Activated CD8-positive, alpha-beta T cell treated with anti-CD3 and anti-CD28 coated beads for 36 hours (primary cell): ENCODE results near the gene SH3PXD2B. TPM values are rescaled to one million over a fixed set of nuclear protein-coding genes. Genes with fewer than 3 reads are reported as not detected.

Experiments used
- ATAC-seq: fragments of 200-7000 bp; cut with Tn5 transposase; one replicate; pipeline ENCODE4 v1.10.0; 2021; ENCODE audit warnings: mild to moderate bottlenecking, moderate library complexity
- CTCF ChIA-PET: fragments of 350-600 bp; sonication (Branson Sonifier 250); formaldehyde crosslinking; loops from one replicate; lab custom pipeline; 2021; ENCODE audit warnings: antibody characterized with exemption; lab: Charles Lee
- POLR2A ChIA-PET: fragments of 350-600 bp; sonication (Branson Sonifier 250); formaldehyde crosslinking; loops from one replicate; lab custom pipeline; 2021; ENCODE audit warnings: antibody characterized with exemption; lab: Charles Lee
- DNase-seq: peaks from one replicate; pipeline ENCODE4 v3.0.0-alpha.2; 2020
- H3K27ac Mint-ChIP-seq: one replicate; pipeline ENCODE4 v1.8.0; 2021; ENCODE audit warnings: mild to moderate bottlenecking, mixed read lengths
- H3K27me3 Mint-ChIP-seq: one replicate; pipeline ENCODE4 v1.8.0; 2021; ENCODE audit warnings: mixed read lengths
- H3K36me3 Mint-ChIP-seq: one replicate; pipeline ENCODE4 v1.8.0; 2021; ENCODE audit warnings: low read depth, mixed read lengths
- H3K4me1 Mint-ChIP-seq: one replicate; pipeline ENCODE4 v1.8.0; 2021; ENCODE audit warnings: low read depth, mixed read lengths
- H3K4me3 Mint-ChIP-seq: one replicate; pipeline ENCODE4 v1.8.0; 2021; ENCODE audit warnings: mild to moderate bottlenecking, moderate library complexity, mixed read lengths
- H3K9me3 Mint-ChIP-seq: one replicate; pipeline ENCODE4 v1.8.0; 2021; ENCODE audit warnings: mixed read lengths
- CTCF ChIP-seq: fragments of 200-600 bp; IDR thresholded peaks from one replicate; pipeline ENCODE4 v1.8.0; 2022; ENCODE audit warnings: antibody characterized with exemption, mild to moderate bottlenecking
- intact Hi-C: fragments of 100-400 bp; cut with micrococcal nuclease; formaldehyde crosslinking; loops from one replicate; pipeline ENCODE4 v1.10.0; 2022
- total RNA-seq, 2 experiments: library from RNA; stranded (reverse); gene quantifications; one replicate each; pipeline ENCODE4 v1.2.3, GENCODE V29; 2021

Gene SH3PXD2B
- total RNA-seq, 2 experiments from 2014 or later, result 0.38 to 0.47 TPM

GRCh38 chr5:172485511-172486202 is 31.3 kb upstream of the SH3PXD2B start:
- Mint-ChIP-seq H3K27me3 (no peaks in the 10 kb centered on the region), H3K36me3 (no peaks in the 10 kb centered on the region), H3K4me3 (no peak overlapping the region), H3K4me1 (no peaks in the 10 kb centered on the region), H3K9me3 (no peaks in the 10 kb centered on the region), H3K27ac (no peak overlapping the region)
- DNase-seq (no peak), ATAC-seq (no peak)
- no peak for TF ChIP-seq CTCF
- POLR2A ChIA-PET, result no interaction called here
- CTCF ChIA-PET, result no interaction called here
- intact Hi-C loops, result no loop called here

GRCh38 chr5:172484664-172485063 is 30.3 kb upstream of the SH3PXD2B start:
- ATAC-seq (no peak), DNase-seq (no peak)
- POLR2A ChIA-PET, result no interaction called here
- Mint-ChIP-seq H3K4me1 (no peaks in the 10 kb centered on the region), H3K36me3 (no peaks in the 10 kb centered on the region), H3K4me3 (no peak overlapping the region), H3K9me3 (no peaks in the 10 kb centered on the region), H3K27ac (no peak overlapping the region), H3K27me3 (no peaks in the 10 kb centered on the region)
- CTCF ChIA-PET, result no interaction called here
- intact Hi-C loops, result no loop called here
- TF ChIP-seq CTCF, result no peak

- H3K9me3 Mint-ChIP-seq, result no peaks in the 10 kb centered on the region
- no peaks in the 10 kb centered on the region for H3K36me3 Mint-ChIP-seq
- no peak overlapping the region for H3K4me3 Mint-ChIP-seq
- ChIA-PET POLR2A (no interaction called here), CTCF (interaction anchor here (6.2 kb wide), 1 partner anchor 216 kb away, joined by 65 read pairs; no protein-coding TSS in a partner anchor)
- no peak for ATAC-seq
- intact Hi-C loops, result no loop called here
- DNase-seq, result no peak
- no peaks in the 10 kb centered on the region for H3K27me3 Mint-ChIP-seq
- H3K4me1 Mint-ChIP-seq, result no peaks in the 10 kb centered on the region
- TF ChIP-seq CTCF, result no peak
- H3K27ac Mint-ChIP-seq, result no peak overlapping the region
Measured at GRCh38 chr5:172482156-172483020, 28.1 kb upstream of the SH3PXD2B start.

GRCh38 chr5:172481011-172481800 is 26.9 kb upstream of the SH3PXD2B start:
- ATAC-seq (no peak), DNase-seq (no peak)
- Mint-ChIP-seq H3K4me1 (no peaks in the 10 kb centered on the region), H3K27me3 (no peaks in the 10 kb centered on the region), H3K36me3 (no peaks in the 10 kb centered on the region), H3K4me3 (no peak overlapping the region), H3K9me3 (no peaks in the 10 kb centered on the region), H3K27ac (no peak overlapping the region)
- POLR2A ChIA-PET, result no interaction called here
- TF ChIP-seq CTCF, result no peak
- CTCF ChIA-PET, result interaction anchor here (0.6 to 6.2 kb wide), 4 partner anchors 217 to 570 kb away, joined by 3 to 65 read pairs (median 3); no protein-coding TSS in a partner anchor
- intact Hi-C loops, result no loop called here
